ENCODE measurements around the gene EPHB1. TPM values are rescaled to one million over a fixed set of nuclear protein-coding genes. Genes with fewer than 3 reads are reported as not detected.

Gene EPHB1
- total RNA-seq, 4 donors from 2014 or later, result 11.1 to 14.2 (median 13.0) TPM

GRCh38 chr3:135178566-135178965, 383.5 kb downstream of the EPHB1 start:
- intact Hi-C loops (cut with DNase I; ENCODE audit: low total_unique reads), result no loop called here
- WGBS, 2 donors, result 91 to 92% methylated on average over 2 of the region's 2 CpGs
- TF ChIP-seq CTCF (IDR thresholded peaks at IDR 0.05) (no peak), POLR2A (IDR thresholded peaks at IDR 0.05) (no peak)
- no peak overlapping the region for H3K4me3 ChIP-seq (ENCODE audit: low read depth, poor library complexity, severe bottlenecking)
- DNase-seq (ENCODE audit: low spot score in 2 of 2), result no peak

GRCh38 chr3:135181408-135181807, 386.3 kb downstream of the EPHB1 start:
- TF ChIP-seq CTCF (IDR thresholded peaks at IDR 0.05), result no peak
- no peak for TF ChIP-seq POLR2A (IDR thresholded peaks at IDR 0.05)
- no peak for DNase-seq (ENCODE audit: low spot score in 2 of 2)
- WGBS, 2 donors, result 70 to 73% methylated on average over 3 of the region's 3 CpGs
- no peak overlapping the region for H3K4me3 ChIP-seq (ENCODE audit: low read depth, poor library complexity, severe bottlenecking)
- intact Hi-C loops (cut with DNase I; ENCODE audit: low total_unique reads), result no loop called here

- intact Hi-C loops (cut with DNase I; ENCODE audit: low total_unique reads), result no loop called here
- WGBS, 2 donors, result 84 to 87% methylated on average over 3 of the region's 3 CpGs
- no peak overlapping the region for H3K4me3 ChIP-seq (ENCODE audit: low read depth, poor library complexity, severe bottlenecking)
- DNase-seq (ENCODE audit: low spot score in 2 of 2), result no peak
- TF ChIP-seq CTCF (IDR thresholded peaks at IDR 0.05), result no peak
- no peak for TF ChIP-seq POLR2A (IDR thresholded peaks at IDR 0.05)
Observed at GRCh38 chr3:135182364-135182998, 387.4 kb downstream of the EPHB1 start.

- intact Hi-C loops (cut with DNase I; ENCODE audit: low total_unique reads), result no loop called here
- WGBS, 2 donors, result 87 to 88% methylated on average over 2 of the region's 2 CpGs
- no peak for TF ChIP-seq POLR2A (IDR thresholded peaks at IDR 0.05)
- no peak for TF ChIP-seq CTCF (IDR thresholded peaks at IDR 0.05)
- DNase-seq (ENCODE audit: low spot score in 2 of 2), result no peak
- no peak overlapping the region for H3K4me3 ChIP-seq (ENCODE audit: low read depth, poor library complexity, severe bottlenecking)
Observed at GRCh38 chr3:135190658-135191057, 395.6 kb downstream of the EPHB1 start.

GRCh38 chr3:135191708-135192107, 396.6 kb downstream of the EPHB1 start:
- intact Hi-C loops (cut with DNase I; ENCODE audit: low total_unique reads), result no loop called here
- TF ChIP-seq POLR2A (IDR thresholded peaks at IDR 0.05) (no peak), CTCF (IDR thresholded peaks at IDR 0.05) (no peak)
- WGBS, 2 donors, result 64 to 72% methylated on average over 3 to 4 of the region's 4 CpGs
- no peak for DNase-seq (ENCODE audit: low spot score in 2 of 2)
- no peak overlapping the region for H3K4me3 ChIP-seq (ENCODE audit: low read depth, poor library complexity, severe bottlenecking)

GRCh38 chr3:135192929-135193328, 397.9 kb downstream of the EPHB1 start:
- 48 to 77% methylated on average over 3 of the region's 3 CpGs for WGBS, 2 donors
- intact Hi-C loops (cut with DNase I; ENCODE audit: low total_unique reads), result no loop called here
- no peak overlapping the region for H3K4me3 ChIP-seq (ENCODE audit: low read depth, poor library complexity, severe bottlenecking)
- TF ChIP-seq POLR2A (IDR thresholded peaks at IDR 0.05), result no peak
- TF ChIP-seq CTCF (IDR thresholded peaks at IDR 0.05), result no peak
- DNase-seq (ENCODE audit: low spot score in 2 of 2), result no peak
